SU-DHL-6 (cell line): ENCODE data around the gene DOCK1.

Source experiments
- H2AFZ ChIP-seq: fragments of 200-600 bp; sonication (generic); 2 replicates; pipeline ENCODE4 v1.6.1; 2014; ENCODE audit warnings: low read depth, mild to moderate bottlenecking, moderate library complexity, mixed read lengths, antibody characterized with exemption, low read length; ENCODE audit not compliant: severe bottlenecking
- H3F3A ChIP-seq: fragments of 200-600 bp; shearing (Covaris generic); 2 replicates; pipeline ENCODE4 v1.6.0; 2016; ENCODE audit warnings: antibody characterized with exemption, mild to moderate bottlenecking; ENCODE audit not compliant: insufficient read depth
- H3K27ac ChIP-seq: fragments of 200-600 bp; sonication (generic); 2 replicates; pipeline ENCODE4 v1.5.1; 2016; ENCODE audit warnings: low read depth, mild to moderate bottlenecking, low read length, moderate library complexity, mixed read lengths
- H3K27me3 ChIP-seq: fragments of 200-600 bp; sonication (generic), shearing (Covaris generic); 2 replicates; pipeline ENCODE4 v1.6.0; 2014; ENCODE audit warnings: mild to moderate bottlenecking, low read length
- H3K36me3 ChIP-seq: fragments of 200-600 bp; sonication (generic); 2 replicates; pipeline ENCODE4 v1.6.1; 2014; ENCODE audit warnings: mild to moderate bottlenecking, low read length, mixed read lengths
- H3K4me2 ChIP-seq: fragments of 300-600, 200-600 bp; shearing (Covaris generic), sonication (generic); 2 replicates; pipeline ENCODE4 v1.6.0; 2014; ENCODE audit warnings: low read length, low read depth, mild to moderate bottlenecking; ENCODE audit not compliant: poor library complexity, severe bottlenecking
- H3K4me3 ChIP-seq: fragments of 200-600 bp; sonication (generic); 2 replicates; pipeline ENCODE4 v1.5.1; 2014; ENCODE audit warnings: antibody characterized with exemption, low read length, mild to moderate bottlenecking, mixed read lengths; ENCODE audit not compliant: insufficient read depth, poor library complexity, severe bottlenecking
- H3K79me2 ChIP-seq: fragments of 200-600 bp; sonication (generic); 2 replicates; pipeline ENCODE4 v1.6.1; 2014; ENCODE audit warnings: mild to moderate bottlenecking, low read length, moderate library complexity; ENCODE audit not compliant: insufficient read depth
- H3K9ac ChIP-seq: fragments of 200-600 bp; sonication (generic); 2 replicates; pipeline ENCODE4 v1.7.0; 2014; ENCODE audit warnings: mild to moderate bottlenecking, low read length
- H3K9me2 ChIP-seq: fragments of 200-600 bp; sonication (generic); replicated peaks from 2 replicates; pipeline ENCODE4 v1.6.1; 2014; ENCODE audit warnings: low read length; ENCODE audit not compliant: insufficient read depth
- H3K9me3 ChIP-seq: fragments of 200-600 bp; sonication (generic); 2 replicates; pipeline ENCODE4 v1.6.1; 2014; ENCODE audit warnings: low read length, mixed read lengths; ENCODE audit not compliant: insufficient read depth
- H4K20me1 ChIP-seq: fragments of 200-600 bp; sonication (generic); 2 replicates; pipeline ENCODE4 v1.6.1; 2014; ENCODE audit warnings: low read depth, mild to moderate bottlenecking, antibody characterized with exemption, low read length, moderate library complexity, mixed read lengths
- EZH2phosphoT487 ChIP-seq: fragments of 200-600 bp; sonication (generic), shearing (Covaris generic); conservative IDR thresholded peaks from 2 replicates; pipeline ENCODE4 v1.6.1; 2018; ENCODE audit warnings: mild to moderate bottlenecking, antibody characterized with exemption, low read length, moderate library complexity, mixed read lengths
- TF ChIP-seq, protein P1 (sequence below): fragments of 200-600 bp; sonication (generic); IDR thresholded peaks from one replicate; pipeline ENCODE4 v1.5.1; 2017; ENCODE audit warnings: antibody characterized with exemption, mild to moderate bottlenecking, low read length, moderate library complexity; ENCODE audit not compliant: insufficient read depth, poor library complexity, severe bottlenecking

Gene DOCK1

DNA sequence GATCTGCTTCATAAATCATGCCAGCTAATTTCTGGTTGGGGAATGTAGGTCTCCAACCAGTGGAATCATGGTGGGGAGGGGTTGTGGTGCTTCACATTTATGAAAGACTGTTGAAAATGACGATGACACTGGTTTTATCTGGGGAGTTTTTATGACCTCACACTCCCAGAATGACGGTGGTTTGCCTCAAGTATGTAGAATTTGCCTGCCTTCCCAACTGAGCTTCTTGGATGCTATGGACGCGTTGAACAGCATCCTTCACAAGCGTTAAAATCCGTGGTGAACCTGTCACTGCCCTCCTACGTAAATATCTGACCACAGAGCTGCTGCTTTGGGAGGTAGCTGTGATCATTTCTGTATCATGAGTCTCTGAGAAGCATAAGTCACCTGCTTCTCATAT, 287.9 kb downstream of the DOCK1 start:
- no peak overlapping the region for H3K9ac ChIP-seq
- no peak overlapping the region for H2AFZ ChIP-seq
- H3F3A ChIP-seq: no peaks in the 10 kb centered on the region
- H3K79me2 ChIP-seq: no peaks in the 10 kb centered on the region
- no peak overlapping the region for H3K4me3 ChIP-seq
- H3K9me3 ChIP-seq: no peaks in the 10 kb centered on the region; the same call in 1 of the 2 replicates
- H4K20me1 ChIP-seq: no peaks in the 10 kb centered on the region
- no peaks in the 10 kb centered on the region for H3K27me3 ChIP-seq
- H3K4me2 ChIP-seq: no peak overlapping the region
- no peak overlapping the region for H3K27ac ChIP-seq
- TF ChIP-seq EZH2phosphoT487: no peak
- TF ChIP-seq, protein P1, sequence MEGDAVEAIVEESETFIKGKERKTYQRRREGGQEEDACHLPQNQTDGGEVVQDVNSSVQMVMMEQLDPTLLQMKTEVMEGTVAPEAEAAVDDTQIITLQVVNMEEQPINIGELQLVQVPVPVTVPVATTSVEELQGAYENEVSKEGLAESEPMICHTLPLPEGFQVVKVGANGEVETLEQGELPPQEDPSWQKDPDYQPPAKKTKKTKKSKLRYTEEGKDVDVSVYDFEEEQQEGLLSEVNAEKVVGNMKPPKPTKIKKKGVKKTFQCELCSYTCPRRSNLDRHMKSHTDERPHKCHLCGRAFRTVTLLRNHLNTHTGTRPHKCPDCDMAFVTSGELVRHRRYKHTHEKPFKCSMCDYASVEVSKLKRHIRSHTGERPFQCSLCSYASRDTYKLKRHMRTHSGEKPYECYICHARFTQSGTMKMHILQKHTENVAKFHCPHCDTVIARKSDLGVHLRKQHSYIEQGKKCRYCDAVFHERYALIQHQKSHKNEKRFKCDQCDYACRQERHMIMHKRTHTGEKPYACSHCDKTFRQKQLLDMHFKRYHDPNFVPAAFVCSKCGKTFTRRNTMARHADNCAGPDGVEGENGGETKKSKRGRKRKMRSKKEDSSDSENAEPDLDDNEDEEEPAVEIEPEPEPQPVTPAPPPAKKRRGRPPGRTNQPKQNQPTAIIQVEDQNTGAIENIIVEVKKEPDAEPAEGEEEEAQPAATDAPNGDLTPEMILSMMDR: no peak
- 0 out of 2 replicates have a peak, but pooled peaks cover 3% of the 10 kb centered on the region for H3K9me2 ChIP-seq
- no peaks in the 10 kb centered on the region for H3K36me3 ChIP-seq

DNA sequence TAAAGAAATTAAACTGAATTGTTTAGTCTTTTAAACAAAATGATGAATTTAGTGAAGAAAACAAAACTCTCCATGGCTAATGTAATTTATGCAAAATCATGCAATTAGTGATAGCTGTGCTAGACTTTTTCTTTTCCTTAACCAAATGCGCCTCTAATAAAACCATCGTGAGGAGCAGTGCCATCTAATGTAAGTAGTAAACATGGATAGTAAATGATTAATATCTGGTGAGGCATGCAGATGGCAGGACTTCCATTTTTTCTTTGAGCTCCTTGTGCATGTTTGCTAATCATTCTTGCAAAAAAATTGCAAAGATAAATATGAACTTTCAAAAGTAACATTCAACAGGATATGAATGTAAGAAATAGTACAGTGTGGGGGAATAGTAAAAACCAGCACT, 288.9 kb downstream of the DOCK1 start:
- TF ChIP-seq EZH2phosphoT487: no peak
- TF ChIP-seq, protein P1: no peak
- Histone ChIP-seq H2AFZ (no peak overlapping the region), H3K27ac (no peak overlapping the region), H3K27me3 (no peaks in the 10 kb centered on the region), H3K79me2 (no peaks in the 10 kb centered on the region), H3K9ac (no peak overlapping the region), H3K9me2 (0 out of 2 replicates have a peak, but pooled peaks cover 3% of the 10 kb centered on the region), H3K9me3 (no peaks in the 10 kb centered on the region; the same call in 1 of the 2 replicates), H3K36me3 (no peaks in the 10 kb centered on the region), H3K4me3 (no peak overlapping the region), H4K20me1 (no peaks in the 10 kb centered on the region), H3F3A (no peaks in the 10 kb centered on the region), H3K4me2 (no peak overlapping the region)

DNA sequence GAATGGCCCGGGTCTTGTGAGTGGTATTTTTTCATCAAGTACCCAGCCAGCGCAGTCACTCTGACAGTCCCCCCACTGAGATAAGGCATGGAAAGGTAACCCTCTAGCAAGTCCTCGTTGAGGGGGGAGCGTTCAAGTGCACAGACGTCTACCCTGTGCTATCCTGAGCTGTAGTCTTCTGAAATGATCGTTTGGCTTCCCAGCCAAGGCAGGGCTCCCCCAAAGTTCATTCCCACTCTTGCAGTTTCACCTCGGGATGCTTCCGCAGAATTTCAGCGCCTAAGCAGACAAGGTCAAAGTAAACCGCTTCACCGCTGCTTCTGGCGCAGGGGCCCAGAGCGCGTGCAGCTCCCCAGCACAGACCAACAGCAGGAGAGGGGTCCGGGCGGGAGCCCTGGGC, 289.4 kb downstream of the DOCK1 start:
- Histone ChIP-seq H2AFZ (no peak overlapping the region), H3K4me2 (no peak overlapping the region), H3K36me3 (no peaks in the 10 kb centered on the region), H3K79me2 (no peaks in the 10 kb centered on the region), H3F3A (no peaks in the 10 kb centered on the region), H3K9me3 (no peaks in the 10 kb centered on the region; the same call in 1 of the 2 replicates), H3K9ac (no peak overlapping the region), H3K4me3 (no peak overlapping the region), H4K20me1 (no peaks in the 10 kb centered on the region), H3K9me2 (0 out of 2 replicates have a peak, but pooled peaks cover 3% of the 10 kb centered on the region), H3K27ac (no peak overlapping the region), H3K27me3 (no peaks in the 10 kb centered on the region)
- TF ChIP-seq, protein P1: no peak
- TF ChIP-seq EZH2phosphoT487: no peak
